H9 (cell line): Measurements from ENCODE around the gene RAP1GAP2. TPM values are rescaled to one million over a fixed set of nuclear protein-coding genes. Genes with fewer than 3 reads are reported as not detected.

Source experiments
- DNase-seq: peaks from one replicate; pipeline ENCODE4 v3.0.0-alpha.2; 2017
- H2AFZ ChIP-seq: one replicate; pipeline ENCODE4 v1.6.1; 2013; ENCODE audit warnings: mild to moderate bottlenecking, low read length, control low read depth, moderate library complexity
- H2AK5ac ChIP-seq: 2 replicates; pipeline ENCODE4 v1.6.1; 2013; ENCODE audit warnings: low read length, control low read depth, mixed read lengths; ENCODE audit not compliant: insufficient read length
- H2BK120ac ChIP-seq: one replicate; pipeline ENCODE4 v1.6.1; 2013; ENCODE audit warnings: low read depth, mild to moderate bottlenecking, low read length, control low read depth, inconsistent platforms; ENCODE audit not compliant: poor library complexity, severe bottlenecking
- H2BK12ac ChIP-seq: 2 replicates; pipeline ENCODE4 v1.6.1; 2013; ENCODE audit warnings: low read length, control low read depth, mixed read lengths, low read depth; ENCODE audit not compliant: insufficient read length
- H2BK15ac ChIP-seq: 2 replicates; pipeline ENCODE4 v1.6.1; 2013; ENCODE audit warnings: low read depth, low read length, control low read depth
- H2BK20ac ChIP-seq: one replicate; pipeline ENCODE4 v1.6.1; 2013; ENCODE audit warnings: low read depth, mild to moderate bottlenecking, low read length, control low read depth, inconsistent platforms; ENCODE audit not compliant: poor library complexity, severe bottlenecking
- H2BK5ac ChIP-seq: 2 replicates; pipeline ENCODE4 v1.6.1; 2013; ENCODE audit warnings: low read length, control low read depth, mixed read lengths; ENCODE audit not compliant: insufficient read length
- H3K14ac ChIP-seq: 2 replicates; pipeline ENCODE4 v1.6.1; 2013; ENCODE audit warnings: low read length, control low read depth; ENCODE audit not compliant: insufficient read depth
- H3K18ac ChIP-seq: 2 replicates; pipeline ENCODE4 v1.6.1; 2013; ENCODE audit warnings: low read depth, mild to moderate bottlenecking, mixed read lengths, low read length, control low read depth; ENCODE audit not compliant: insufficient read length
- H3K23ac ChIP-seq: 2 replicates; pipeline ENCODE4 v1.6.1; 2013; ENCODE audit warnings: low read length, control low read depth, mixed read lengths, low read depth; ENCODE audit not compliant: insufficient read length
- H3K23me2 ChIP-seq: 2 replicates; pipeline ENCODE4 v1.6.1; 2013; ENCODE audit warnings: low read depth, mild to moderate bottlenecking, mixed read lengths, low read length, control low read depth; ENCODE audit not compliant: insufficient read length, poor library complexity, severe bottlenecking
- H3K27ac ChIP-seq: 2 replicates; pipeline ENCODE4 v1.5.1; 2013; ENCODE audit warnings: low read length, control low read depth, mixed read lengths, low read depth; ENCODE audit not compliant: insufficient read length
- H3K27me3 ChIP-seq: 2 replicates; pipeline ENCODE4 v1.6.1; 2013; ENCODE audit warnings: low read length, control low read depth, inconsistent platforms; ENCODE audit not compliant: insufficient read depth
- H3K4ac ChIP-seq: 2 replicates; pipeline ENCODE4 v1.6.1; 2013; ENCODE audit warnings: low read depth, mild to moderate bottlenecking, control low read depth, inconsistent platforms, low read length, moderate library complexity
- H3K4me1 ChIP-seq: 2 replicates; pipeline ENCODE4 v1.6.1; 2013; ENCODE audit warnings: low read length, control low read depth, inconsistent platforms; ENCODE audit not compliant: insufficient read depth
- H3K4me2 ChIP-seq: 2 replicates; pipeline ENCODE4 v1.6.1; 2013; ENCODE audit warnings: low read length, control low read depth, mixed read lengths; ENCODE audit not compliant: insufficient read length, insufficient read depth
- H3K56ac ChIP-seq: 2 replicates; pipeline ENCODE4 v1.6.1; 2013; ENCODE audit warnings: low read depth, mild to moderate bottlenecking, mixed read lengths, low read length, control low read depth; ENCODE audit not compliant: insufficient read length
- H3K79me1 ChIP-seq: 2 replicates; pipeline ENCODE4 v1.6.1; 2013; ENCODE audit warnings: low read depth, mild to moderate bottlenecking, moderate library complexity, low read length, control low read depth, inconsistent platforms; ENCODE audit not compliant: insufficient read depth, poor library complexity, severe bottlenecking
- H3K79me2 ChIP-seq: 2 replicates; pipeline ENCODE4 v1.6.1; 2013; ENCODE audit warnings: low read length, control low read depth, inconsistent platforms; ENCODE audit not compliant: insufficient read depth
- H3K9ac ChIP-seq: 2 replicates; pipeline ENCODE4 v1.6.1; 2013; ENCODE audit warnings: low read length, control low read depth, mixed read lengths; ENCODE audit not compliant: insufficient read length; ENCODE audit errors: extremely low read depth
- H3K9me3 ChIP-seq: one replicate; pipeline ENCODE4 v1.6.1; 2013; ENCODE audit warnings: low read depth, low read length, inconsistent platforms; ENCODE audit not compliant: control insufficient read depth
- H3T11ph ChIP-seq: one replicate; pipeline ENCODE4 v1.6.1; 2013; ENCODE audit warnings: mild to moderate bottlenecking, low read length, control low read depth, inconsistent platforms
- H4K20me1 ChIP-seq: one replicate; pipeline ENCODE4 v1.6.1; 2013; ENCODE audit not compliant: control insufficient read depth, insufficient read length, insufficient read depth
- H4K5ac ChIP-seq: 2 replicates; pipeline ENCODE4 v1.6.1; 2013; ENCODE audit warnings: low read depth, mild to moderate bottlenecking, mixed read lengths, low read length, control low read depth; ENCODE audit not compliant: insufficient read length
- H4K8ac ChIP-seq: replicated peaks from 2 replicates; pipeline ENCODE4 v1.6.1; 2013; ENCODE audit warnings: low read length, control low read depth, mixed read lengths, low read depth; ENCODE audit not compliant: insufficient read length
- H4K91ac ChIP-seq: 2 replicates; pipeline ENCODE4 v1.6.1; 2013; ENCODE audit warnings: low read depth, mild to moderate bottlenecking, moderate library complexity, mixed read lengths, low read length, control low read depth; ENCODE audit not compliant: insufficient read length
- H3K27ac Mint-ChIP-seq, 3 experiments: 2 replicates in 2 of 3; 3 replicates in 1 of 3; pipeline ENCODE4 v1.8.0; 2020 to 2021; ENCODE audit warnings: mixed read lengths in 3 of 3, mild to moderate bottlenecking in 1 of 3, moderate library complexity in 1 of 3
- H3K27me3 Mint-ChIP-seq: 2 replicates; pipeline ENCODE4 v1.8.0; 2021; ENCODE audit warnings: low read depth, mild to moderate bottlenecking, moderate library complexity, mixed read lengths
- H3K36me3 Mint-ChIP-seq, 3 experiments: 2 replicates in 2 of 3; 3 replicates in 1 of 3; pipeline ENCODE4 v1.8.0; 2020 to 2021; ENCODE audit warnings: low read depth in 3 of 3, mixed read lengths in 3 of 3; ENCODE audit not compliant: insufficient read depth in 1 of 3
- H3K4me1 Mint-ChIP-seq, 2 experiments: 2 replicates each; pipeline ENCODE4 v1.8.0; 2020; ENCODE audit warnings: mixed read lengths in 2 of 2
- H3K4me3 Mint-ChIP-seq, 2 experiments: 2 replicates in 1 of 2; 3 replicates in 1 of 2; pipeline ENCODE4 v1.8.0; 2020 to 2021; ENCODE audit warnings: mild to moderate bottlenecking in 2 of 2, mixed read lengths in 2 of 2, moderate library complexity in 1 of 2
- H3K9me3 Mint-ChIP-seq, 2 experiments: 2 replicates in 1 of 2; 3 replicates in 1 of 2; pipeline ENCODE4 v1.8.0; 2020; ENCODE audit warnings: mild to moderate bottlenecking in 2 of 2, mixed read lengths in 2 of 2, moderate library complexity in 1 of 2
- CTCF ChIP-seq: fragments of 200-600 bp; sonication (generic); conservative IDR thresholded peaks from 3 replicates; pipeline ENCODE4 v1.8.0; 2021; ENCODE audit warnings: antibody characterized with exemption, mild to moderate bottlenecking
- WGBS: extraction: QIAGEN DNeasy Blood & Tissue Kit; methylation state at CpG from one replicate; pipeline ENCODE4 v1.1.7; 2013; ENCODE audit warnings: missing lambda C conversion rate, low lambda C conversion rate, mixed read lengths; ENCODE audit not compliant: insufficient read length; ENCODE audit errors: extremely low coverage; 5-methylcytosine and 5-hydroxymethylcytosine counted together
- total RNA-seq: library from RNA; stranded (reverse); gene quantifications from 2 replicates; pipeline ENCODE4 v1.2.1, GENCODE V29; 2021

The RAP1GAP2 gene
- total RNA-seq, 1 experiment from 2014 or later, result 33.8 TPM

GRCh38 chr17:2883544-2884213 is 87.4 kb downstream of the RAP1GAP2 start:
- Histone ChIP-seq H3K56ac (no peak overlapping the region), H3K9me3 (no peaks in the 10 kb centered on the region), H3K23me2 (no peaks in the 10 kb centered on the region), H4K20me1 (no peaks in the 10 kb centered on the region), H4K91ac (no peak overlapping the region), H2AK5ac (no peak overlapping the region), H3K23ac (no peak overlapping the region), H2BK20ac (no peak overlapping the region), H2BK5ac (no peak overlapping the region), H3K4ac (no peak overlapping the region), H2AFZ (no peak overlapping the region), H3K14ac (peak overlapping the region; percentile 41; the same call in 1 of the 2 replicates), H2BK15ac (no peak overlapping the region), H3K18ac (no peak overlapping the region), H4K8ac (no peak overlapping the region), H3K4me2 (no peak overlapping the region), H4K5ac (no peak overlapping the region), H3K27me3 (no peaks in the 10 kb centered on the region), H2BK12ac (no peak overlapping the region), H3K79me2 (no peaks in the 10 kb centered on the region; the same call in 1 of the 2 replicates), H3K79me1 (no peaks in the 10 kb centered on the region), H3K27ac (no peak overlapping the region), H2BK120ac (no peak overlapping the region), H3K9ac (no peak overlapping the region), H3T11ph (no peak overlapping the region), H3K4me1 (peaks cover 4% of the 10 kb centered on the region; the same call in 1 of the 2 replicates)
- H3K36me3 Mint-ChIP-seq, result peaks cover 0 to 4% (median 4%) of the 10 kb centered on the region in 3 experiments; a peak in 3 of 7 replicates
- H3K27me3 Mint-ChIP-seq, result no peaks in the 10 kb centered on the region; the same call in 1 of the 2 replicates
- no peak overlapping the region for H3K4me3 Mint-ChIP-seq
- no peak for TF ChIP-seq CTCF
- no peak for DNase-seq
- H3K4me1 Mint-ChIP-seq, result peaks cover 35 to 44% of the 10 kb centered on the region in 2 experiments
- peak overlapping the region; percentile 59 to 93 (median 93); a peak in 6 of 7 replicates for H3K27ac Mint-ChIP-seq
- H3K9me3 Mint-ChIP-seq, result no peaks in the 10 kb centered on the region
- WGBS, result no CpG with 5 or more reads among the region's 10 CpGs
